ENCODE measurements around the gene CDK5.

GRCh38 chr7:151006590-151007300 is 51.0 kb downstream of the CDK5 start:
- TF ChIP-seq CTCF (IDR thresholded peaks at IDR 0.05; ENCODE audit: insufficient read depth, low read length, poor library complexity, severe bottlenecking) (no peak), EZH2phosphoT487 (conservative IDR thresholded peaks at IDR 0.05; ENCODE audit: low read length) (no peak)
